H1 (cell line): ENCODE measurements around the gene RERE. TPM values are rescaled to one million over a fixed set of nuclear protein-coding genes. Genes with fewer than 3 reads are reported as not detected.

Source experiments
- CTCF ChIA-PET: fragments of 300-600 bp; sonication (Branson Sonifier 250); formaldehyde crosslinking; loops from one replicate; lab custom pipeline; 2021; ENCODE audit not compliant: partially characterized antibody; lab: Charles Lee
- POLR2A ChIA-PET: fragments of 300-600 bp; sonication (Branson Sonifier 250); formaldehyde crosslinking; loops from one replicate; lab custom pipeline; 2021; ENCODE audit warnings: inconsistent platforms; ENCODE audit not compliant: partially characterized antibody; lab: Charles Lee
- DNase-seq, 2 experiments: peaks; one replicate each; pipeline versions ENCODE4 v3.0.0 to v3.0.0-alpha.2; 2010 to 2022; ENCODE audit warnings: low spot score in 2 of 2, low read depth in 1 of 2, mixed read lengths in 1 of 2
- FAIRE-seq: peaks from 2 replicates; lab custom pipeline; 2011; peaks lifted over from hg19 to GRCh38; lab: Jason Lieb, UNC
- H2AFZ ChIP-seq: 2 replicates; pipeline ENCODE4 v1.8.1; 2012; ENCODE audit warnings: low read length, inconsistent platforms
- H2AK5ac ChIP-seq: 2 replicates; pipeline ENCODE4 v1.6.1; 2013; ENCODE audit warnings: low read depth, low read length
- H2BK120ac ChIP-seq: replicated peaks from 2 replicates; pipeline ENCODE3; 2013; ENCODE audit warnings: low read depth, low read length, inconsistent platforms
- H2BK12ac ChIP-seq: 2 replicates; pipeline ENCODE4 v1.6.1; 2013; ENCODE audit warnings: low read depth, low read length
- H2BK15ac ChIP-seq: 2 replicates; pipeline ENCODE4 v1.6.1; 2013; ENCODE audit warnings: low read length
- H2BK20ac ChIP-seq: 2 replicates; pipeline ENCODE4 v1.6.1; 2013; ENCODE audit warnings: low read length
- H2BK5ac ChIP-seq: 2 replicates; pipeline ENCODE4 v1.6.1; 2013; ENCODE audit warnings: low read depth, low read length
- H3K14ac ChIP-seq: 2 replicates; pipeline ENCODE4 v1.6.1; 2013; ENCODE audit warnings: inconsistent platforms; ENCODE audit not compliant: insufficient read length
- H3K18ac ChIP-seq: 2 replicates; pipeline ENCODE4 v1.6.1; 2013; ENCODE audit warnings: low read length; ENCODE audit errors: extremely low read depth
- H3K23ac ChIP-seq: 2 replicates; pipeline ENCODE4 v1.6.1; 2013; ENCODE audit warnings: inconsistent platforms; ENCODE audit not compliant: insufficient read length
- H3K23me2 ChIP-seq: 2 replicates; pipeline ENCODE4 v1.6.1; 2013; ENCODE audit warnings: low read depth, low read length
- H3K27ac ChIP-seq: 2 replicates; pipeline ENCODE4 v1.6.1; 2011; ENCODE audit warnings: low read depth, low read length, inconsistent platforms
- H3K27me3 ChIP-seq, 4 experiments: replicated peaks in 1 of 4; 1 replicate in 1 of 4; 2 replicates in 3 of 4; pipeline versions ENCODE4 v1.6.1 to v1.8.1; 2011 to 2013; ENCODE audit warnings: low read length in 3 of 4, mild to moderate bottlenecking in 3 of 4, inconsistent platforms in 2 of 4, mixed read lengths in 2 of 4, moderate library complexity in 1 of 4; ENCODE audit not compliant: control insufficient read depth in 3 of 4, insufficient read depth in 3 of 4; ENCODE audit errors: extremely low read depth in 1 of 4
- H3K36me3 ChIP-seq, 4 experiments: 2 replicates each; pipeline versions ENCODE4 v1.6.1 to v1.8.1; 2011 to 2013; ENCODE audit warnings: mild to moderate bottlenecking in 4 of 4, low read length in 3 of 4, moderate library complexity in 2 of 4, control low read depth in 1 of 4, inconsistent platforms in 1 of 4; ENCODE audit not compliant: insufficient read depth in 4 of 4, control insufficient read depth in 2 of 4
- H3K4ac ChIP-seq: replicated peaks from 2 replicates; pipeline ENCODE3; 2013; ENCODE audit warnings: low read length, low read depth, mixed read lengths, inconsistent platforms; ENCODE audit not compliant: insufficient read length
- H3K4me1 ChIP-seq, 4 experiments: replicated peaks in 1 of 4; 1 replicate in 1 of 4; 2 replicates in 3 of 4; pipeline versions ENCODE4 v1.6.1 to v1.8.1; 2011 to 2013; ENCODE audit warnings: low read length in 3 of 4, inconsistent platforms in 2 of 4, mixed read lengths in 1 of 4; ENCODE audit not compliant: insufficient read depth in 4 of 4, control insufficient read depth in 3 of 4
- H3K4me2 ChIP-seq, 2 experiments: 2 replicates each; pipeline versions ENCODE4 v1.6.1 to v1.8.1; 2011 to 2013; ENCODE audit warnings: low read depth in 2 of 2, low read length in 2 of 2, control low read depth in 1 of 2, inconsistent platforms in 1 of 2, mild to moderate bottlenecking in 1 of 2; ENCODE audit not compliant: insufficient read depth in 1 of 2
- H3K4me3 ChIP-seq, 4 experiments: fragments of 200-600, 300-600 bp in 1 of 4; sonication (generic), shearing (Covaris generic), sonication (Bioruptor Twin) in 1 of 4; 2 replicates each; pipeline versions ENCODE4 v1.5.1 to v1.8.1; 2011 to 2016; ENCODE audit warnings: low read length in 4 of 4, low read depth in 3 of 4, control low read depth in 2 of 4, inconsistent platforms in 2 of 4, mild to moderate bottlenecking in 2 of 4, mixed read lengths in 1 of 4, moderate library complexity in 1 of 4; ENCODE audit not compliant: insufficient read depth in 2 of 4; ENCODE audit errors: extremely low read depth in 1 of 4
- H3K56ac ChIP-seq: replicated peaks from 2 replicates; pipeline ENCODE3; 2013; ENCODE audit warnings: low read depth, mild to moderate bottlenecking, mixed read lengths, low read length, inconsistent platforms; ENCODE audit not compliant: insufficient read length
- H3K79me1 ChIP-seq: 2 replicates; pipeline ENCODE4 v1.6.1; 2013; ENCODE audit warnings: low read depth, low read length, control low read depth
- H3K79me2 ChIP-seq, 2 experiments: 2 replicates each; pipeline versions ENCODE4 v1.6.1 to v1.8.1; 2012 to 2013; ENCODE audit warnings: low read length in 2 of 2, mild to moderate bottlenecking in 2 of 2, inconsistent platforms in 1 of 2; ENCODE audit not compliant: insufficient read depth in 2 of 2, control insufficient read depth in 1 of 2
- H3K9ac ChIP-seq, 4 experiments: replicated peaks in 1 of 4; 1 replicate in 1 of 4; 2 replicates in 3 of 4; pipeline versions ENCODE4 v1.6.1 to v1.8.1; 2011 to 2013; ENCODE audit warnings: low read depth in 3 of 4, low read length in 3 of 4, control low read depth in 2 of 4, mild to moderate bottlenecking in 2 of 4, moderate library complexity in 2 of 4, inconsistent platforms in 1 of 4; ENCODE audit errors: extremely low read depth in 1 of 4
- H3K9me3 ChIP-seq, 2 experiments: 2 replicates each; pipeline versions ENCODE4 v1.6.1 to v1.8.1; 2012 to 2013; ENCODE audit warnings: mild to moderate bottlenecking in 2 of 2, moderate library complexity in 2 of 2, control low read depth in 1 of 2, inconsistent platforms in 1 of 2, low read depth in 1 of 2, low read length in 1 of 2, mixed read lengths in 1 of 2; ENCODE audit not compliant: insufficient read depth in 2 of 2
- H4K20me1 ChIP-seq, 2 experiments: replicated peaks in 1 of 2; 2 replicates each; pipeline versions ENCODE3 to v1.8.1; 2011 to 2013; ENCODE audit warnings: inconsistent platforms in 2 of 2, low read length in 2 of 2, mild to moderate bottlenecking in 1 of 2; ENCODE audit not compliant: insufficient read depth in 2 of 2, control insufficient read depth in 1 of 2
- H4K5ac ChIP-seq: 2 replicates; pipeline ENCODE4 v1.6.1; 2013; ENCODE audit warnings: low read length, low read depth, mixed read lengths, inconsistent platforms; ENCODE audit not compliant: insufficient read length
- H4K8ac ChIP-seq: 2 replicates; pipeline ENCODE4 v1.8.0; 2013; ENCODE audit warnings: mild to moderate bottlenecking, moderate library complexity, low read length, inconsistent platforms; ENCODE audit not compliant: insufficient read depth; ENCODE audit errors: extremely low read depth
- H4K91ac ChIP-seq: replicated peaks from 2 replicates; pipeline ENCODE3; 2013; ENCODE audit warnings: low read length, mixed read lengths, inconsistent platforms; ENCODE audit not compliant: insufficient read length
- FOSL1 ChIP-seq: IDR thresholded peaks from 2 replicates; pipeline ENCODE4 v1.6.1; 2011; ENCODE audit warnings: mild to moderate bottlenecking, low read depth, low read length, moderate library complexity; ENCODE audit not compliant: insufficient read depth
- KDM1A ChIP-seq: fragments of 200-600, 300-600 bp; sonication (generic); IDR thresholded peaks from 2 replicates; pipeline ENCODE4 v1.7.1; 2016; ENCODE audit warnings: mild to moderate bottlenecking, low read length, borderline replicate concordance
- MAFK ChIP-seq: IDR thresholded peaks from 2 replicates; pipeline ENCODE4 v1.6.1; 2012; ENCODE audit warnings: low read depth, mild to moderate bottlenecking, improper control_type of control experiment, low read length
- POLR2AphosphoS5 ChIP-seq: IDR thresholded peaks from 2 replicates; pipeline ENCODE4 v1.6.1; 2011; ENCODE audit warnings: low read depth, low read length
- RNF2 ChIP-seq: fragments of 200-900, 300-1000 bp; sonication (generic); IDR thresholded peaks from 2 replicates; pipeline ENCODE4 v1.7.1; 2016; ENCODE audit warnings: borderline replicate concordance, low read depth, mild to moderate bottlenecking, antibody characterized with exemption, low read length; ENCODE audit not compliant: poor library complexity, severe bottlenecking; ENCODE audit errors: missing control alignments
- RXRA ChIP-seq: IDR thresholded peaks from 2 replicates; pipeline ENCODE4 v1.6.1; 2011; ENCODE audit warnings: low read depth, mild to moderate bottlenecking, low read length, moderate library complexity; ENCODE audit not compliant: insufficient read depth
- TAF7 ChIP-seq: optimal IDR thresholded peaks from 2 replicates; pipeline ENCODE3; 2011; ENCODE audit warnings: low read depth, mild to moderate bottlenecking, inconsistent platforms, low read length, moderate library complexity, borderline replicate concordance
- USF2 ChIP-seq: IDR thresholded peaks from 2 replicates; pipeline ENCODE4 v1.6.1; 2011; ENCODE audit warnings: low read length, improper control_type of control experiment
- WGBS, 2 experiments: shearing (Covaris generic) in 1 of 2; methylation state at CpG; one replicate each; pipeline versions ENCODE4 v1.1.6 to v1.1.7; 2013 to 2015; ENCODE audit warnings: low lambda C conversion rate in 2 of 2, mixed read lengths in 2 of 2, inconsistent platforms in 1 of 2, low coverage in 1 of 2, missing lambda C conversion rate in 1 of 2; ENCODE audit not compliant: insufficient replicate concordance in 2 of 2, insufficient coverage in 1 of 2, insufficient read length in 1 of 2; ENCODE audit errors: extremely low coverage in 1 of 2, missing lambda C conversion rate in 1 of 2; 5-methylcytosine and 5-hydroxymethylcytosine counted together
- polyA plus RNA-seq, 7 experiments: library from polyadenylated mRNA; depleted of rRNA in 3 of 7; stranded (reverse) in 5 of 7; unstranded in 2 of 7; fragments of >200 nt in 5 of 7; fragments of 200-250 nt in 2 of 7; gene quantifications; 1 replicate in 5 of 7; 2 replicates in 1 of 7; 4 replicates in 1 of 7; pipeline versions ENCODE4 v1.2.1 to v1.2.3, GENCODE V29; 2011 to 2013; ENCODE audit warnings: missing spikeins in 2 of 7, mixed read lengths in 2 of 7
- total RNA-seq: library from RNA; stranded (reverse); fragmentation: NEBNext Ultra II Directional; extraction: Animal tissue kit (Norgen Biotek cat#: 25700); gene quantifications from 2 replicates; pipeline ENCODE4 v1.2.1, GENCODE V29; 2021
- TF ChIP-seq, protein P1 (sequence below): IDR thresholded peaks from 2 replicates; pipeline ENCODE4 v1.6.1; 2012; ENCODE audit warnings: low read length, inconsistent platforms

RERE gene
- total and polyA plus RNA-seq, 2 of the 8 experiments (the other 6 are each of a cell fraction or from before 2014, with no cell fraction given) = 15.3 to 142 TPM

- H3K4me1 ChIP-seq = no peaks in the 10 kb centered on the region
- FAIRE-seq = no peak
- no peak for TF ChIP-seq TAF7
- TF ChIP-seq USF2 = no peak
- TF ChIP-seq MAFK = no peak
- no peak for TF ChIP-seq RNF2
- TF ChIP-seq FOSL1 = no peak
- no peak for TF ChIP-seq KDM1A
- TF ChIP-seq RXRA = no peak
- TF ChIP-seq POLR2AphosphoS5 = 0 out of 2 replicates have a peak, but pooled peaks have one; percentile 24
- TF ChIP-seq, protein P1, sequence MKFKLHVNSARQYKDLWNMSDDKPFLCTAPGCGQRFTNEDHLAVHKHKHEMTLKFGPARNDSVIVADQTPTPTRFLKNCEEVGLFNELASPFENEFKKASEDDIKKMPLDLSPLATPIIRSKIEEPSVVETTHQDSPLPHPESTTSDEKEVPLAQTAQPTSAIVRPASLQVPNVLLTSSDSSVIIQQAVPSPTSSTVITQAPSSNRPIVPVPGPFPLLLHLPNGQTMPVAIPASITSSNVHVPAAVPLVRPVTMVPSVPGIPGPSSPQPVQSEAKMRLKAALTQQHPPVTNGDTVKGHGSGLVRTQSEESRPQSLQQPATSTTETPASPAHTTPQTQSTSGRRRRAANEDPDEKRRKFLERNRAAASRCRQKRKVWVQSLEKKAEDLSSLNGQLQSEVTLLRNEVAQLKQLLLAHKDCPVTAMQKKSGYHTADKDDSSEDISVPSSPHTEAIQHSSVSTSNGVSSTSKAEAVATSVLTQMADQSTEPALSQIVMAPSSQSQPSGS = no peak
- no peak overlapping the region for H2BK15ac ChIP-seq
- H4K20me1 ChIP-seq = peaks cover 5 to 11% of the 10 kb centered on the region in 2 experiments
- ChIA-PET CTCF (interaction anchor here (1.1 to 6.1 kb wide), 2 partner anchors 10 to 11 kb away, joined by 3 to 42 read pairs; no protein-coding TSS in a partner anchor), POLR2A (no interaction called here)
- H3K27me3 ChIP-seq = no peaks in the 10 kb centered on the region
- no peaks in the 10 kb centered on the region for H3K9me3 ChIP-seq
- no peak overlapping the region for H2BK5ac ChIP-seq
- H2BK12ac ChIP-seq = no peak overlapping the region
- no peak overlapping the region for H3K18ac ChIP-seq
- no peak overlapping the region for H3K27ac ChIP-seq
- H3K23me2 ChIP-seq = no peaks in the 10 kb centered on the region
- no peak overlapping the region for H3K4ac ChIP-seq
- no peak overlapping the region for H4K91ac ChIP-seq
- peaks cover 14 to 67% (median 57%) of the 10 kb centered on the region in 4 experiments for H3K36me3 ChIP-seq
- no peak overlapping the region for H2BK120ac ChIP-seq
- no peaks in the 10 kb centered on the region; a peak in 1 of 4 replicates for H3K79me2 ChIP-seq
- H3K9ac ChIP-seq = no peak overlapping the region
- H4K8ac ChIP-seq = no peak overlapping the region; the same call in 1 of the 2 replicates
- no peak overlapping the region for H3K56ac ChIP-seq
- H2BK20ac ChIP-seq = no peak overlapping the region
- DNase-seq = no peak
- no peak overlapping the region for H3K4me2 ChIP-seq
- H4K5ac ChIP-seq = no peak overlapping the region
- no peak overlapping the region for H3K14ac ChIP-seq
- no peak overlapping the region for H3K4me3 ChIP-seq
- WGBS, 2 experiments = 98% methylated on average over 21 of the region's 21 CpGs; no CpG with 5 or more reads in 1 of the 2 experiments
- no peak overlapping the region for H2AK5ac ChIP-seq
- H3K79me1 ChIP-seq = peaks cover 3% of the 10 kb centered on the region; the same call in 1 of the 2 replicates
- no peak overlapping the region for H3K23ac ChIP-seq
- no peak overlapping the region for H2AFZ ChIP-seq
These were observed 456.1 kb downstream of the RERE start for GRCh38 chr1:8361198-8361849.
